PC-9 (cell line): ENCODE results near the gene IGFLR1.

ENCODE experiments used
- CTCF ChIP-seq: fragments of 200-600 bp; sonication (generic); conservative IDR thresholded peaks from 2 replicates; pipeline ENCODE4 v1.6.1; 2017; ENCODE audit warnings: mixed run types, antibody characterized with exemption, mild to moderate bottlenecking, moderate library complexity
- EZH2 ChIP-seq: fragments of 200-600 bp; sonication (generic); IDR thresholded peaks from 2 replicates; pipeline ENCODE4 v1.8.0; 2017; ENCODE audit warnings: antibody characterized with exemption, low read depth

DNA sequence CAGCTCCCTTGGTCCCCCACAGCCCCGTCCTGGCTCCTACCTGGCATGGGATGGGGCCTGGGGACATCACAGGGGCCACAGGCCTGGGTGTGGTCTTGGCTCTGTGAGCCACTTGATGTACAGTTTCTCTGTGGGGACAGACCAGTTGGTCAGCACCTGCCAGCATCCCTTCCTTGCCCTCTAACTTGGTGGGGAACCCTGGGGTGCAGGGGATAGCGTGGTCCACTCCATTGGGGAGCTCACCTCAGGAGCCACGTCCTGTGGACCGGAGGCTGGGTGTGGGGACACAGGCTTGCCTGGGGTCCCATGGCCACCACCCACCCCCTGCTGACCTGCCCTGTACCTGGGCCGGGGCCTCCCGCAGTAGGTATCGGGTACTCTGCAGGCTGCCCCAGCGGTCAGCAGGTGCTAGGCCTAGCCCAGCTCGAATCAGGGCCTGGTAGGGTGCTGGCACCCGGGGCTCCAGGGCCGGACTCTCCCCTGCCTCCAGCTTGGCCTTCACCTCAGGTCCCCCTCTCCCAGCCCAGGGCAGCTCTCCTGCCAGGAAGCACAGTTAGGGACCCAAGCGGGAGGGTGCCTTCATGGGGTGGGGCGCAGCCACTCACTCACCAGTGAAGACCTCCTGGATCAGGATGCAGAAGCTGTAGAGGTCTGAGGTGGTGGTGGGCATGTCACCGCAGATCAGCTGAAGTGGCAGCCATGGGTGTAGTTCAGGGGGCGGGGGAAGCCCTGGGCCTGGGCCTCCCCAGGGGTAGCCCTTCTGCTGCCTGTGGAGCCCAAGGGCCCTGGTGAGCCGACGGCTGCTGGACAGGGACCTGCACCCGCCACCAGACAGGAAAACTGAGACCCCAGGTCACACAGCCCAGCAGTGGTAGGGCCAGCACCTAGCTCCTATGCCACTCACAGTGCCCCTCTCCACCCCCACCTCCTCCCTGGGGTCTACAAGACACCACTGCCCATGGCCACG lies 48.0 kb upstream of the IGFLR1 start:
- TF ChIP-seq CTCF (no peak), EZH2 (no peak)
